ENCODE measurements around the gene LCNL1. TPM values are rescaled to one million over a fixed set of nuclear protein-coding genes. Genes with fewer than 3 reads are reported as not detected.

LCNL1 gene
- total RNA-seq, 3 donors from 2014 or later, result 0.16 to 0.29 TPM; not detected in 1

- Histone ChIP-seq H3K4me1 (peaks cover 0 to 5% of the 10 kb centered on the region in 2 donors), H3K27ac (no peak overlapping the region)
Measured at GRCh38 chr9:137020771-137021567, 38.2 kb downstream of the LCNL1 start.

GRCh38 chr9:137021568-137021978 is 38.8 kb downstream of the LCNL1 start:
- H3K27me3 ChIP-seq, result no peaks in the 10 kb centered on the region
- peaks cover 0 to 11% of the 10 kb centered on the region in 2 donors for H3K4me1 ChIP-seq
- no peak for TF ChIP-seq POLR2AphosphoS5 (IDR thresholded peaks at IDR 0.05)
- no peak for TF ChIP-seq CTCF (IDR thresholded peaks at IDR 0.05)
- TF ChIP-seq POLR2A (IDR thresholded peaks at IDR 0.05), result no peak
- no peak overlapping the region for H3K27ac ChIP-seq
- DNase-seq (ENCODE audit: low spot score in 2 of 2), result no peak
- no peak overlapping the region for H3K4me3 ChIP-seq
- H3K36me3 ChIP-seq, result no peaks in the 10 kb centered on the region
- H3K9me3 ChIP-seq, result no peaks in the 10 kb centered on the region
- intact Hi-C loops (cut with DNase I; ENCODE audit: low total_unique reads), result no loop called here

More at GRCh38 chr9:137020771-137021567, 38.2 kb downstream of the LCNL1 start:
- H3K27me3 ChIP-seq, result no peaks in the 10 kb centered on the region
- no peaks in the 10 kb centered on the region for H3K36me3 ChIP-seq
- H3K4me3 ChIP-seq, result no peak overlapping the region
- DNase-seq (ENCODE audit: low spot score in 2 of 2), result no peak
- intact Hi-C loops (cut with DNase I; ENCODE audit: low total_unique reads), result no loop called here
- H3K9me3 ChIP-seq, result no peaks in the 10 kb centered on the region
- TF ChIP-seq POLR2AphosphoS5 (IDR thresholded peaks at IDR 0.05) (no peak), CTCF (IDR thresholded peaks at IDR 0.05) (no peak), POLR2A (IDR thresholded peaks at IDR 0.05) (no peak)

- intact Hi-C loops (cut with DNase I; ENCODE audit: low total_unique reads), result no loop called here
- peak overlapping the region in 1 of 2 donors; percentile 43 for H3K27ac ChIP-seq
- no peaks in the 10 kb centered on the region for H3K9me3 ChIP-seq
- no peaks in the 10 kb centered on the region for H3K27me3 ChIP-seq
- DNase-seq (ENCODE audit: low spot score in 2 of 2), result peak in 1 of 2 donors; percentile 69
- H3K4me1 ChIP-seq, result peaks cover 2 to 16% of the 10 kb centered on the region in 2 donors
- no peaks in the 10 kb centered on the region for H3K36me3 ChIP-seq
- no peak for TF ChIP-seq POLR2AphosphoS5 (IDR thresholded peaks at IDR 0.05)
- TF ChIP-seq CTCF (IDR thresholded peaks at IDR 0.05), result no peak
- no peak for TF ChIP-seq POLR2A (IDR thresholded peaks at IDR 0.05)
- H3K4me3 ChIP-seq, result no peak overlapping the region
Measured at GRCh38 chr9:137021979-137022661, 39.3 kb downstream of the LCNL1 start.

GRCh38 chr9:137022662-137023008 is 39.8 kb downstream of the LCNL1 start:
- Histone ChIP-seq H3K4me1 (peaks cover 7 to 21% of the 10 kb centered on the region in 2 donors), H3K36me3 (no peaks in the 10 kb centered on the region), H3K27me3 (no peaks in the 10 kb centered on the region), H3K27ac (peak overlapping the region in 1 of 2 donors; percentile 43), H3K4me3 (no peak overlapping the region), H3K9me3 (no peaks in the 10 kb centered on the region)
- intact Hi-C loops (cut with DNase I; ENCODE audit: low total_unique reads), result no loop called here
- no peak for DNase-seq (ENCODE audit: low spot score in 2 of 2)
- TF ChIP-seq CTCF (IDR thresholded peaks at IDR 0.05), result no peak
- TF ChIP-seq POLR2AphosphoS5 (IDR thresholded peaks at IDR 0.05), result no peak
- TF ChIP-seq POLR2A (IDR thresholded peaks at IDR 0.05), result no peak

GRCh38 chr9:137023157-137023556 is 40.4 kb downstream of the LCNL1 start:
- no peak for DNase-seq (ENCODE audit: low spot score in 2 of 2)
- TF ChIP-seq CTCF (IDR thresholded peaks at IDR 0.05), result no peak
- TF ChIP-seq POLR2A (IDR thresholded peaks at IDR 0.05), result no peak
- no peak for TF ChIP-seq POLR2AphosphoS5 (IDR thresholded peaks at IDR 0.05)
- Histone ChIP-seq H3K4me1 (peaks cover 7 to 21% of the 10 kb centered on the region in 2 donors), H3K27me3 (no peaks in the 10 kb centered on the region), H3K4me3 (no peak overlapping the region), H3K27ac (peak overlapping the region in 1 of 2 donors; percentile 32), H3K9me3 (no peaks in the 10 kb centered on the region), H3K36me3 (no peaks in the 10 kb centered on the region)
- intact Hi-C loops (cut with DNase I; ENCODE audit: low total_unique reads), result no loop called here
